ENCODE measurements around the gene LUC7L3. TPM values are rescaled to one million over a fixed set of nuclear protein-coding genes. Genes with fewer than 3 reads are reported as not detected.
A peak's percentile ranks its signal among the peaks of the same experiment; 100 is the strongest.

LUC7L3 gene
- total and polyA plus RNA-seq, 2 of the 13 experiments (the other 11 are each of a cell fraction or from before 2014, with no cell fraction given), result 108 to 120 TPM

DNA sequence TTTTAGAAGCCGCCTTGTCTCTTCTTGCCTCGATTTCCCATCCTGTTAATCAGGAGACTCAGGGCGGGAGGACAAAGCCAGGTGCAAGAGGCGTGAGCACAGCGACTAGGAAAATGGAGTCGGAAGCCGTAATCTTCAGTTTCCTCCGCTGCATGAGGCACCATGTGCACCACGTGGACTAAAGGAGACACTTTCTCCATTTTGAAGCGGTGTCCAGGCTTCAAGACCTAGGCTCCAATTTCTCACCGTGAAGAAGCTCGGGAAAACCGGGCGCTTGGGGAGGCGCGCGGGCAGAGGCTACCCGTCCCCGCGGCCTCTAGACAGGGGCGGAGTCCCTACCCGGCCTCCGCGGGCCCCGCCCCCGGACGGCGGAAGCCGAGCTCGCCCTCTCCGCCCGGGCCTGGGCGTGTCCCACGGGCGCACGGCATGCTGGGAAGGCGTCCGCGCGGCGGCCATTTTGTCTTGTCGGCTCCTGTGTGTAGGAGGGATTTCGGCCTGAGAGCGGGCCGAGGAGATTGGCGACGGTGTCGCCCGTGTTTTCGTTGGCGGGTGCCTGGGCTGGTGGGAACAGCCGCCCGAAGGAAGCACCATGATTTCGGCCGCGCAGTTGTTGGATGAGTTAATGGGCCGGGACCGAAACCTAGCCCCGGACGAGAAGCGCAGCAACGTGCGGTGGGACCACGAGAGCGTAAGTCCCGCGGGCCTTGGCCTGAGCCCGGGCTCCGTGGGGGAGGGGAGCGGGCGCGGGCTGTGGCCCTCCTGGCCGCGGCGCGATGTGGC, at the start of gene LUC7L3 (continued):
- TF ChIP-seq RORA (CRISPR knock-in tag; IDR thresholded peaks at IDR 0.05) (no peak), FOXA3 (CRISPR knock-in tag; IDR thresholded peaks at IDR 0.05) (peak; percentile 69), ZNF598 (CRISPR knock-in tag; IDR thresholded peaks at IDR 0.05; ENCODE audit: borderline replicate concordance) (peak; percentile 99), ZBTB7A (CRISPR knock-in tag; IDR thresholded peaks at IDR 0.05) (peak; percentile 82), HMG20A (CRISPR knock-in tag; IDR thresholded peaks at IDR 0.05; ENCODE audit: borderline replicate concordance) (no peak), ZNF563 (CRISPR knock-in tag; IDR thresholded peaks at IDR 0.05) (peak; percentile 89; the same call in 1 of the 2 replicates), ZNF747 (CRISPR knock-in tag; IDR thresholded peaks at IDR 0.05; ENCODE audit: borderline replicate concordance) (peak; percentile 95; the same call in 1 of the 2 replicates), ZNF34 (CRISPR knock-in tag; IDR thresholded peaks at IDR 0.05; ENCODE audit: borderline replicate concordance) (no peak), ZNF761 (CRISPR knock-in tag; conservative IDR thresholded peaks at IDR 0.05) (peak; percentile 68), ZNF605 (CRISPR knock-in tag; IDR thresholded peaks at IDR 0.05) (peak; percentile 78; the same call in 1 of the 2 replicates), ZNF552 (CRISPR knock-in tag; IDR thresholded peaks at IDR 0.05; ENCODE audit: borderline replicate concordance) (peak; percentile 40; the same call in 1 of the 2 replicates), ZNF235 (CRISPR knock-in tag; IDR thresholded peaks at IDR 0.05; ENCODE audit: borderline replicate concordance) (peak; percentile 80; the same call in 1 of the 2 replicates), GLMP (CRISPR knock-in tag; IDR thresholded peaks at IDR 0.05; ENCODE audit: borderline replicate concordance) (no peak), PHF21A (CRISPR knock-in tag; IDR thresholded peaks at IDR 0.05) (peak; percentile 94), ADNP (CRISPR knock-in tag; IDR thresholded peaks at IDR 0.05) (no peak), ZNF782 (CRISPR knock-in tag; IDR thresholded peaks at IDR 0.05; ENCODE audit: borderline replicate concordance) (peak; percentile 92; the same call in 1 of the 2 replicates), ZNF260 (CRISPR knock-in tag; IDR thresholded peaks at IDR 0.05; ENCODE audit: borderline replicate concordance, low read depth) (peak; percentile 5; the same call in 1 of the 2 replicates), ZNF446 (CRISPR knock-in tag; IDR thresholded peaks at IDR 0.05) (peak; percentile 95; the same call in 1 of the 2 replicates), RARA (CRISPR knock-in tag; IDR thresholded peaks at IDR 0.05) (no peak; the same call in 1 of the 2 replicates), ZNF572 (CRISPR knock-in tag; IDR thresholded peaks at IDR 0.05) (peak; percentile 69; the same call in 1 of the 2 replicates), ZKSCAN5 (CRISPR knock-in tag; IDR thresholded peaks at IDR 0.05) (0 out of 2 replicates have a peak, but pooled peaks have one; percentile 27), ZFP90 (CRISPR knock-in tag; IDR thresholded peaks at IDR 0.05; ENCODE audit: borderline replicate concordance) (peak; percentile 62; the same call in 1 of the 2 replicates), ZNF766 (CRISPR knock-in tag; IDR thresholded peaks at IDR 0.05; ENCODE audit: borderline replicate concordance) (peak; percentile 84; the same call in 1 of the 2 replicates), ZMYM3 (CRISPR knock-in tag; IDR thresholded peaks at IDR 0.05) (no peak; the same call in none of the 2 replicates), PTBP1 (IDR thresholded peaks at IDR 0.05; ENCODE audit: low read depth, low read length, poor library complexity, severe bottlenecking) (peak; percentile 34)
- TF ChIP-seq, protein P1, sequence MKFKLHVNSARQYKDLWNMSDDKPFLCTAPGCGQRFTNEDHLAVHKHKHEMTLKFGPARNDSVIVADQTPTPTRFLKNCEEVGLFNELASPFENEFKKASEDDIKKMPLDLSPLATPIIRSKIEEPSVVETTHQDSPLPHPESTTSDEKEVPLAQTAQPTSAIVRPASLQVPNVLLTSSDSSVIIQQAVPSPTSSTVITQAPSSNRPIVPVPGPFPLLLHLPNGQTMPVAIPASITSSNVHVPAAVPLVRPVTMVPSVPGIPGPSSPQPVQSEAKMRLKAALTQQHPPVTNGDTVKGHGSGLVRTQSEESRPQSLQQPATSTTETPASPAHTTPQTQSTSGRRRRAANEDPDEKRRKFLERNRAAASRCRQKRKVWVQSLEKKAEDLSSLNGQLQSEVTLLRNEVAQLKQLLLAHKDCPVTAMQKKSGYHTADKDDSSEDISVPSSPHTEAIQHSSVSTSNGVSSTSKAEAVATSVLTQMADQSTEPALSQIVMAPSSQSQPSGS (CRISPR knock-in tag; IDR thresholded peaks at IDR 0.05), result peak; percentile 85
- TF ChIP-seq, protein P2, sequence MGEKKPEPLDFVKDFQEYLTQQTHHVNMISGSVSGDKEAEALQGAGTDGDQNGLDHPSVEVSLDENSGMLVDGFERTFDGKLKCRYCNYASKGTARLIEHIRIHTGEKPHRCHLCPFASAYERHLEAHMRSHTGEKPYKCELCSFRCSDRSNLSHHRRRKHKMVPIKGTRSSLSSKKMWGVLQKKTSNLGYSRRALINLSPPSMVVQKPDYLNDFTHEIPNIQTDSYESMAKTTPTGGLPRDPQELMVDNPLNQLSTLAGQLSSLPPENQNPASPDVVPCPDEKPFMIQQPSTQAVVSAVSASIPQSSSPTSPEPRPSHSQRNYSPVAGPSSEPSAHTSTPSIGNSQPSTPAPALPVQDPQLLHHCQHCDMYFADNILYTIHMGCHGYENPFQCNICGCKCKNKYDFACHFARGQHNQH (CRISPR knock-in tag; IDR thresholded peaks at IDR 0.05), result peak; percentile 96
